B cell (primary cell): Measurements from ENCODE around the gene NDC80. TPM values are rescaled to one million over a fixed set of nuclear protein-coding genes. Genes with fewer than 3 reads are reported as not detected.

Source experiments
- ATAC-seq: fragments of 200-7000 bp; cut with Tn5 transposase; one replicate; pipeline ENCODE4 v1.10.0; 2021; ENCODE audit warnings: low read depth, mild to moderate bottlenecking, moderate number of reproducible peaks, moderate library complexity
- CTCF ChIA-PET: fragments of 350-600 bp; sonication (Branson Sonifier 250); formaldehyde crosslinking; loops from one replicate; lab custom pipeline; 2021; ENCODE audit warnings: antibody characterized with exemption, inconsistent platforms; lab: Charles Lee
- POLR2A ChIA-PET: fragments of 350-600 bp; sonication (Branson Sonifier 250); formaldehyde crosslinking; loops from one replicate; lab custom pipeline; 2021; ENCODE audit warnings: antibody characterized with exemption; lab: Charles Lee
- DNase-seq: peaks from one replicate; pipeline ENCODE4 v3.0.0; 2013
- H2AFZ ChIP-seq: 2 replicates; pipeline ENCODE4 v1.6.1; 2012; ENCODE audit warnings: mild to moderate bottlenecking, low read depth, low read length; ENCODE audit not compliant: insufficient read depth, poor library complexity, severe bottlenecking
- H3K27ac ChIP-seq, 2 donors: 1 replicate in 1 of 2; 2 replicates in 1 of 2; pipeline ENCODE4 v1.5.1; 2012 to 2013; ENCODE audit warnings: low read length in 2 of 2, mild to moderate bottlenecking in 2 of 2, moderate library complexity in 1 of 2
- H3K27me3 ChIP-seq, 4 experiments: fragments of 200-600 bp in 1 of 4; sonication (generic) in 1 of 4; replicated peaks in 1 of 4; 1 replicate in 2 of 4; 2 replicates in 2 of 4; pipeline versions ENCODE4 v1.6.1 to v1.7.0; 2013 to 2016; ENCODE audit warnings: low read length in 3 of 4, mild to moderate bottlenecking in 2 of 4, mixed read lengths in 1 of 4, moderate library complexity in 1 of 4; ENCODE audit not compliant: insufficient read depth in 4 of 4, control insufficient read depth in 3 of 4; ENCODE audit errors: control extremely low read depth in 1 of 4
- H3K36me3 ChIP-seq, 2 experiments: replicated peaks in 1 of 2; 1 replicate in 1 of 2; 2 replicates in 1 of 2; pipeline versions ENCODE4 v1.6.1 to v1.7.1; 2013; ENCODE audit warnings: low read length in 1 of 2; ENCODE audit not compliant: insufficient read depth in 2 of 2, control insufficient read depth in 1 of 2; ENCODE audit errors: control extremely low read depth in 1 of 2, extremely low read depth in 1 of 2
- H3K4me1 ChIP-seq, 2 donors: fragments of 200-600 bp in 1 of 2; sonication (generic) in 1 of 2; 1 replicate in 1 of 2; 2 replicates in 1 of 2; pipeline versions ENCODE4 v1.5.1 to v1.6.1; 2013 to 2017; ENCODE audit warnings: low read length in 2 of 2; ENCODE audit not compliant: control insufficient read depth in 2 of 2, insufficient read depth in 2 of 2
- H3K4me2 ChIP-seq: replicated peaks from 2 replicates; pipeline ENCODE3; 2012; ENCODE audit warnings: mild to moderate bottlenecking, low read depth, low read length; ENCODE audit not compliant: poor library complexity, severe bottlenecking
- H3K4me3 ChIP-seq, 5 experiments: fragments of 200-600 bp in 1 of 5; sonication (generic) in 1 of 5; 1 replicate in 3 of 5; 2 replicates in 2 of 5; pipeline versions ENCODE4 v1.5.1 to v1.7.0; 2011 to 2016; ENCODE audit warnings: low read length in 4 of 5, mild to moderate bottlenecking in 4 of 5, low read depth in 2 of 5, control low read depth in 1 of 5, moderate library complexity in 1 of 5; ENCODE audit not compliant: insufficient read depth in 1 of 5; ENCODE audit errors: control extremely low read depth in 1 of 5, extremely low read depth in 1 of 5
- H3K79me2 ChIP-seq: fragments of 200-600 bp; sonication (generic); one replicate; pipeline ENCODE4 v1.6.0; 2016; ENCODE audit warnings: low read length; ENCODE audit not compliant: control insufficient read depth, insufficient read depth
- H3K9ac ChIP-seq: fragments of 200-600 bp; sonication (generic); 2 replicates; pipeline ENCODE4 v1.6.1; 2017; ENCODE audit warnings: mild to moderate bottlenecking, low read length, moderate library complexity
- H3K9me3 ChIP-seq, 3 donors: one replicate each; pipeline versions ENCODE4 v1.6.1 to v1.7.1; 2013; ENCODE audit warnings: low read length in 2 of 3; ENCODE audit not compliant: control insufficient read depth in 2 of 3, insufficient read depth in 1 of 3; ENCODE audit errors: control extremely low read depth in 1 of 3
- H4K20me1 ChIP-seq: 2 replicates; pipeline ENCODE4 v1.6.0; 2012; ENCODE audit warnings: mild to moderate bottlenecking, low read length; ENCODE audit not compliant: insufficient read depth, control insufficient read depth, poor library complexity, severe bottlenecking
- H3K27ac Mint-ChIP-seq: one replicate; pipeline ENCODE4 v1.8.0; 2021; ENCODE audit warnings: mixed read lengths
- H3K27me3 Mint-ChIP-seq: one replicate; pipeline ENCODE4 v1.8.0; 2021; ENCODE audit warnings: mixed read lengths
- H3K4me1 Mint-ChIP-seq: one replicate; pipeline ENCODE4 v1.8.0; 2021; ENCODE audit warnings: mixed read lengths
- H3K4me3 Mint-ChIP-seq: one replicate; pipeline ENCODE4 v1.8.0; 2021; ENCODE audit warnings: mixed read lengths
- H3K9me3 Mint-ChIP-seq: one replicate; pipeline ENCODE4 v1.8.0; 2022; ENCODE audit warnings: mixed read lengths; ENCODE audit not compliant: insufficient read depth
- CTCF ChIP-seq: fragments of 200-600 bp; IDR thresholded peaks from one replicate; pipeline ENCODE4 v1.8.0; 2022; ENCODE audit warnings: antibody characterized with exemption, mild to moderate bottlenecking
- EZH2 ChIP-seq: IDR thresholded peaks from 2 replicates; pipeline ENCODE4 v1.6.1; 2012; ENCODE audit warnings: borderline replicate concordance, low read depth, mild to moderate bottlenecking, moderate library complexity, low read length; ENCODE audit not compliant: insufficient read depth, poor library complexity, severe bottlenecking
- WGBS: methylation state at CpG from one replicate; pipeline ENCODE4 v1.1.5; 2013; ENCODE audit warnings: missing lambda C conversion rate; ENCODE audit not compliant: insufficient coverage; 5-methylcytosine and 5-hydroxymethylcytosine counted together
- intact Hi-C: fragments of 100-400 bp; cut with micrococcal nuclease; formaldehyde crosslinking; loops from one replicate; pipeline ENCODE4 v1.10.0; 2022
- polyA plus RNA-seq: library from polyadenylated mRNA; depleted of rRNA; stranded (reverse); fragments of >200 nt; gene quantifications from 2 replicates; pipeline ENCODE4 v1.2.3, GENCODE V29; 2012
- total RNA-seq, 2 donors: library from RNA; stranded (reverse); fragments of 120-200 nt in 1 of 2; gene quantifications; 1 replicate in 1 of 2; 2 replicates in 1 of 2; pipeline versions ENCODE4 v1.2.3 to v1.2.4, GENCODE V29; 2013 to 2022

The NDC80 gene
- total and polyA plus RNA-seq, 2 donors (not counting 1 experiment from before 2014, with no cell fraction given): 1.3 to 3.9 TPM

DNA sequence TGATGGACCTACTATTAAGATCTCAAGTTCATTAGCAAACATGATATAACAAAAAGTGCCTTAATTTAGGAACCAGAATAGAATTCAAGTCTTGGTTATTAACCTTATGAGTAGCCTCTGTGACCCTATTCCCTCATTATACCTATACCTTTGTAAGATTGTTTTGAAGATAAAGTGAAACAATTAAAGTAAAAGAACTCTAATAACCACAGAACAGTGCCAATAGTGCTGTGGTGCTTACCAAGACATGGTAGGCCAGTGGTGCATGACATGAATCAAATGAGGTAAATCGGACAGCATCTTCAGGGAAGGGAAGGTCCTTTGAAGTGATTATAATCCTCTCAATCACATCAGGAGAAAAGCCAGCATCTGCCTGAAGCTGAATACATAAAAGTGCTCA, 36.5 kb upstream of the NDC80 start:
- WGBS: no CpG with 5 or more reads among the region's 1 CpG
- peak overlapping the region; percentile 30 for H3K9ac ChIP-seq
- H2AFZ ChIP-seq: peak overlapping the region; percentile 45
- H3K27me3 ChIP-seq: no peaks in the 10 kb centered on the region
- peak overlapping the region; percentile 62 for H3K4me2 ChIP-seq
- intact Hi-C loops: no loop called here
- Mint-ChIP-seq H3K27me3 (no peaks in the 10 kb centered on the region), H3K4me3 (peak overlapping the region; percentile 60), H3K27ac (peak overlapping the region; percentile 80), H3K4me1 (peaks cover 41% of the 10 kb centered on the region), H3K9me3 (peaks cover 4% of the 10 kb centered on the region)
- peak; percentile 59 for ATAC-seq
- peaks cover 25 to 28% of the 10 kb centered on the region in 2 donors for H3K4me1 ChIP-seq
- peak overlapping the region; percentile 38 to 74 for H3K27ac ChIP-seq
- H3K79me2 ChIP-seq: no peaks in the 10 kb centered on the region
- no peak for DNase-seq
- H3K36me3 ChIP-seq: peaks cover 0 to 6% of the 10 kb centered on the region in 2 experiments
- POLR2A ChIA-PET: no interaction called here
- CTCF ChIA-PET: interaction anchor here (0.8 to 3.4 kb wide), 3 partner anchors 13 to 198 kb away, joined by 3 to 15 read pairs (median 5); no protein-coding TSS in a partner anchor
- no peak for TF ChIP-seq CTCF
- no peak for TF ChIP-seq EZH2
- peak overlapping the region in 1 of 5 experiments; percentile 13 for H3K4me3 ChIP-seq
- H3K9me3 ChIP-seq: peaks cover 0 to 11% (median 0%) of the 10 kb centered on the region in 3 donors
- no peaks in the 10 kb centered on the region for H4K20me1 ChIP-seq

GRCh38 chr18:2535419-2535910, 35.9 kb upstream of the NDC80 start:
- Histone ChIP-seq H4K20me1 (no peaks in the 10 kb centered on the region), H3K27ac (peak overlapping the region; percentile 38 to 74), H3K9me3 (peaks cover 0 to 11% (median 0%) of the 10 kb centered on the region in 3 donors), H3K36me3 (peaks cover 0 to 6% of the 10 kb centered on the region in 2 experiments), H3K4me2 (peak overlapping the region; percentile 62), H3K27me3 (no peaks in the 10 kb centered on the region), H3K79me2 (no peaks in the 10 kb centered on the region), H3K4me1 (peaks cover 25 to 28% of the 10 kb centered on the region in 2 donors), H3K4me3 (peak overlapping the region in 1 of 5 experiments; percentile 33), H3K9ac (peak overlapping the region; percentile 30), H2AFZ (peak overlapping the region; percentile 45)
- ChIA-PET POLR2A (no interaction called here), CTCF (interaction anchor here (0.6 to 3.4 kb wide), 5 partner anchors 12 to 556 kb away, joined by 3 to 15 read pairs (median 3); no protein-coding TSS in a partner anchor)
- DNase-seq: peak; percentile 46
- peaks cover 40% of the 10 kb centered on the region for H3K4me1 Mint-ChIP-seq
- peak overlapping the region; percentile 80 for H3K27ac Mint-ChIP-seq
- peaks cover 4% of the 10 kb centered on the region for H3K9me3 Mint-ChIP-seq
- no peak for TF ChIP-seq EZH2
- TF ChIP-seq CTCF: no peak
- peak overlapping the region; percentile 60 for H3K4me3 Mint-ChIP-seq
- peak; percentile 74 for ATAC-seq
- no CpG with 5 or more reads among the region's 1 CpG for WGBS
- intact Hi-C loops: no loop called here
- H3K27me3 Mint-ChIP-seq: no peaks in the 10 kb centered on the region
